WERI-Rb-1 (cell line): Measurements from ENCODE around the gene KHDRBS2.
A peak's percentile ranks its signal among the peaks of the same experiment; 100 is the strongest.

Experiments
- DNase-seq: peaks from one replicate; pipeline ENCODE4 v3.0.0-alpha.2; 2020
- H3K27ac ChIP-seq: fragments of 250-450 bp; sonication (Bioruptor Pico); 2 replicates; pipeline ENCODE4 v1.5.1; 2020; ENCODE audit warnings: mild to moderate bottlenecking, moderate library complexity
- H3K27me3 ChIP-seq: fragments of 250-450 bp; sonication (Bioruptor Pico); 2 replicates; pipeline ENCODE4 v1.5.1; 2021; ENCODE audit warnings: mild to moderate bottlenecking, low read depth, moderate library complexity; ENCODE audit not compliant: insufficient read depth, severe bottlenecking
- H3K36me3 ChIP-seq: fragments of 250-450 bp; sonication (Bioruptor Pico); 2 replicates; pipeline ENCODE4 v1.5.1; 2020; ENCODE audit warnings: mild to moderate bottlenecking, moderate library complexity
- H3K4me3 ChIP-seq: 2 replicates; pipeline ENCODE4 v1.5.1; 2011; ENCODE audit warnings: low read depth, mild to moderate bottlenecking, control low read depth, low read length
- H3K9me3 ChIP-seq: fragments of 250-450 bp; sonication (Bioruptor Pico); 2 replicates; pipeline ENCODE4 v1.5.1; 2021; ENCODE audit warnings: mild to moderate bottlenecking, moderate library complexity; ENCODE audit not compliant: severe bottlenecking
- TF ChIP-seq, protein P1 (sequence below): IDR thresholded peaks from 2 replicates; pipeline ENCODE4 v1.5.1; 2011; ENCODE audit warnings: low read depth, mild to moderate bottlenecking, control low read depth, inconsistent platforms, low read length

KHDRBS2 gene

DNA sequence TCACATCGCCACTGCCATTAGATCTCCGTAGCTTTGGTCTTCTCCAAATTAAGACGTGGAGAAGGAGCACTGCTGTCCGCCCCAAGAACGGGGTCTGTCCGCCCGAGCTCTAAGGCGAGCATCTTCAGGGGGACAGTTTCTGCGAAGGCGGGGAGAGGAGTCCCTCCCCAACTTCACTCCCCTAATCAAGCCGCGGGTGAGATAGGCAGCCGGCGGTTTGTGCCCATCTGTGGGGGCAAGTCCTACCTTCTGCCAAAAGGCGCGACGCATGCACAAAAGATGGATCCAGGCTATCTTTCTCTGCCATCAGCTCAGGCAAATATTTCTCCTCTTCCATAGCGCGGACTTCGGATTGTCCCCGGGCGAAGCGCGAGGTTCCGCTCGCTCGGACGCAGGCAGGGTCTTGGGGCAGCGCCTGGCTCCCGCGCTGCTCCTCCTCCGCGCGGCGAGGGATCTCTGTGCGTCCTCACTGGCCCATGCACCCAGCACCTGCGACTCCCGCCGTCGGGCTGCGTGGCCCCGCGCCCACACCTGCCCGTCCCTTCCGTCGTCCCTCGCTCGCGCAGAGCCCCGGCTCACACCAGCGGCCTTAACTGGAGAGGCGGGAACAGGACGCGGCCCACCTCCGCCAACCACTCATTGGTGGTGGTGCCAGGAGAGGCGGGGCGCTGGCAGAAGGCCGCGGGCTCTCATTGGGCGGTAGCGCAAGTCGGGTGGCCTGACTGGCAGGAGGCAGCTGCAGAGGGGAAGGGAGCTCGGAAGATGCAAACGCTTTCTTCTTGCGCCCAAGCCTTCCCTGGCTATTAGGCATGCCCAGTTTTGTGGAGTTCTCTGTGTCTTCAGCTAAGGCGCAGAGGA lies at the start of gene KHDRBS2:
KHDRBS2 (minus strand) TSS at position 614 of the 858 bp plus-strand sequence.
- Histone ChIP-seq H3K36me3 (no peaks in the 10 kb centered on the region), H3K4me3 (no peak within 1 kb of the TSS), H3K27ac (no peak within 1 kb of the TSS), H3K9me3 (no peaks in the 10 kb centered on the region), H3K27me3 (peaks cover 47% of the 10 kb centered on the region)
- DNase-seq, result peak; percentile 15
- TF ChIP-seq, protein P1, sequence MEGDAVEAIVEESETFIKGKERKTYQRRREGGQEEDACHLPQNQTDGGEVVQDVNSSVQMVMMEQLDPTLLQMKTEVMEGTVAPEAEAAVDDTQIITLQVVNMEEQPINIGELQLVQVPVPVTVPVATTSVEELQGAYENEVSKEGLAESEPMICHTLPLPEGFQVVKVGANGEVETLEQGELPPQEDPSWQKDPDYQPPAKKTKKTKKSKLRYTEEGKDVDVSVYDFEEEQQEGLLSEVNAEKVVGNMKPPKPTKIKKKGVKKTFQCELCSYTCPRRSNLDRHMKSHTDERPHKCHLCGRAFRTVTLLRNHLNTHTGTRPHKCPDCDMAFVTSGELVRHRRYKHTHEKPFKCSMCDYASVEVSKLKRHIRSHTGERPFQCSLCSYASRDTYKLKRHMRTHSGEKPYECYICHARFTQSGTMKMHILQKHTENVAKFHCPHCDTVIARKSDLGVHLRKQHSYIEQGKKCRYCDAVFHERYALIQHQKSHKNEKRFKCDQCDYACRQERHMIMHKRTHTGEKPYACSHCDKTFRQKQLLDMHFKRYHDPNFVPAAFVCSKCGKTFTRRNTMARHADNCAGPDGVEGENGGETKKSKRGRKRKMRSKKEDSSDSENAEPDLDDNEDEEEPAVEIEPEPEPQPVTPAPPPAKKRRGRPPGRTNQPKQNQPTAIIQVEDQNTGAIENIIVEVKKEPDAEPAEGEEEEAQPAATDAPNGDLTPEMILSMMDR, result no peak

DNA sequence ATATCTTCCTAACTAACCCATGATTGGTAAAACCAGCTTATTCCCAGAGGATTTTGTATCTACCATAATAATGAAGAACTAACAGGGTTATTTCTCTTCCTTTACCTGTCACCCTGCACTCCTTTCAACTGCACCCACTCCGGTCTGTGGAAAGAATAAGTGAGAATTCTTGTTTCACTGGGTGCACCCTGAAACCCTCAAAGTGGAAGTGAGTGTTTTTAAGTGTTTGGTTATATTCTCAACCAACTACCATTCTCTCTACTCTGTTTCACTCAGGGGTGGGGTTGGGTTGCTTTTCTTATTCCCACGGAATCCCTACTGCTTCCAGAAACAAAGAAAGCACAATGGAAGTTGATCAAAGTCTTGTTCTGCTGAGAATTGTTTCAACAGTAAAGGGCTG lies 42.6 kb upstream of the KHDRBS2 start:
- H3K27ac ChIP-seq, result no peak overlapping the region
- H3K9me3 ChIP-seq, result no peaks in the 10 kb centered on the region
- TF ChIP-seq, protein P1, result no peak
- no peak overlapping the region for H3K4me3 ChIP-seq
- DNase-seq, result no peak
- peaks cover 8% of the 10 kb centered on the region for H3K27me3 ChIP-seq
- H3K36me3 ChIP-seq, result no peaks in the 10 kb centered on the region

DNA sequence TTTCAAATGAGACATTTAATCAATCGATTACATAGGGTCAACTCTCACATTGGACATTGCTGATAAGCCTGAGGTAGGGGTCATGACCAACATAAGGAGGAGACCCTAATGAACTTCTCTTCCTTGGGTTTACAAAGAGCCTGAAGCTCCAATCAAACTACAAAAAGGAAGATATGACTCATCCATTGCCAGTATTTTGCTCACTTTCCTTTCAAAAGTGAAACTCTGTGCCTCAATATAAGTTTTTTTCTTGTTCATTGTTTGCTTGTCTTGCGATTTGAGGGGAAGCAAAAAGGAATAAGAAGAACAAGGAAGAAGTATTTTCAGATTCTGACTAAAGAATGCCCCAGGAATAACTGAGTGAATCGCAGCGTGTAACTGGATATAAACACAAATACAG lies 38.8 kb upstream of the KHDRBS2 start:
- Histone ChIP-seq H3K27ac (no peak overlapping the region), H3K27me3 (peaks cover 23% of the 10 kb centered on the region), H3K36me3 (no peaks in the 10 kb centered on the region), H3K4me3 (no peak overlapping the region), H3K9me3 (no peaks in the 10 kb centered on the region)
- DNase-seq, result no peak
- TF ChIP-seq, protein P1, result no peak

DNA sequence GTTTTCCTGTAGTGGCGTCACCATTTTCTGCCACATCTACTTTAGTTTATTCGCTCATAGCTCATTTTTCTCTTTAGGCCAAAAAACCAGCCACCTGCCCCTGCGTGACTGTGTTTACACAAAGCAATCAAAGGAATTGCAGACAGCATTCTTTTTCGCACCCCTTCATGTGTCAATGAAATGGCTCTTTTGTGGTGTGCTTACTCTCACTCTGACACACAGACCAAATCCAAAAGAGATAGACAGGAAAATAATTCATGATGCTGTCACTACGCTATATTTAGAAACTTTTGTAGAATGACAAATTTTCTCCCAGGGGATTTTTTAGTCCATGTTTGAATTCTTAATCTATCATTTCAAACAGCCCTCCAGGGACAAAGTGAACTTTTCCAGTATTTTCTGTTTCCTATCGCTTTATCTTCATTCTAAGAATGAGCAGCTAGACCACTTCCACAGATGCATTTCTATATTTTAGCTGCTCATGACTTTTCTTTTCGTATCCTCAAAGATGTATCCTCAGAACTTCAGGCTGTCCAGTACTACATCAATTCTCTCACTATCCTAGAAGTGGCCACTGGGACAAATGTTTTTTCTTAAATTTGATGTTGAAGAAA lies 37.9 kb upstream of the KHDRBS2 start:
- TF ChIP-seq, protein P1, result no peak
- H3K36me3 ChIP-seq, result no peaks in the 10 kb centered on the region
- H3K27me3 ChIP-seq, result peaks cover 18% of the 10 kb centered on the region
- no peak overlapping the region for H3K4me3 ChIP-seq
- H3K27ac ChIP-seq, result no peak overlapping the region
- no peak for DNase-seq
- no peaks in the 10 kb centered on the region for H3K9me3 ChIP-seq

GRCh38 chr6:62298745-62299392 lies 12.8 kb upstream of the KHDRBS2 start:
- no peak overlapping the region for H3K27ac ChIP-seq
- H3K9me3 ChIP-seq, result no peaks in the 10 kb centered on the region
- H3K36me3 ChIP-seq, result no peaks in the 10 kb centered on the region
- no peak overlapping the region for H3K4me3 ChIP-seq
- no peak for DNase-seq
- TF ChIP-seq, protein P1, result no peak
- peaks cover 16% of the 10 kb centered on the region for H3K27me3 ChIP-seq
